ENCODE data around the gene ARHGEF38. TPM values are rescaled to one million over a fixed set of nuclear protein-coding genes. Genes with fewer than 3 reads are reported as not detected.
"Not testable (repeated sequence)": the region's sequence is repeated elsewhere in the genome, so short reads cannot be mapped to it uniquely, and the experiment has no call there.

ARHGEF38 gene
- total and polyA plus RNA-seq, 8 donors, result 0.61 to 23.2 (median 2.5) TPM

- intact Hi-C loops (cut with DNase I; ENCODE audit: low total_unique reads), result no loop called here
- TF ChIP-seq POLR2AphosphoS5 (IDR thresholded peaks at IDR 0.05) (no peak), POLR2A (IDR thresholded peaks at IDR 0.05) (no peak), CTCF (IDR thresholded peaks at IDR 0.05) (no peak), EP300 (IDR thresholded peaks at IDR 0.05) (no peak)
- peaks cover 0 to 11% (median 7%) of the 10 kb centered on the region in 4 donors for H3K4me1 ChIP-seq
- H3K4me3 ChIP-seq, result no peak overlapping the region
- H3K27me3 ChIP-seq, result no peaks in the 10 kb centered on the region
- no peaks in the 10 kb centered on the region for H3K36me3 ChIP-seq
- H3K9me3 ChIP-seq, result no peaks in the 10 kb centered on the region
- DNase-seq, result no peak
- WGBS, 5 donors, result 48 to 63% (median 50%) methylated on average over 1 of the region's 1 CpG
- no peak overlapping the region for H3K27ac ChIP-seq
Measured at GRCh38 chr4:105603158-105603557, 50.7 kb downstream of the ARHGEF38 start.

GRCh38 chr4:105605493-105605892 is 53.1 kb downstream of the ARHGEF38 start:
- no peaks in the 10 kb centered on the region for H3K36me3 ChIP-seq
- no peak for TF ChIP-seq POLR2AphosphoS5 (IDR thresholded peaks at IDR 0.05)
- TF ChIP-seq EP300 (IDR thresholded peaks at IDR 0.05), result no peak
- TF ChIP-seq POLR2A (IDR thresholded peaks at IDR 0.05), result no peak
- TF ChIP-seq CTCF (IDR thresholded peaks at IDR 0.05), result no peak
- H3K4me1 ChIP-seq, result peaks cover 0 to 14% (median 0%) of the 10 kb centered on the region in 4 donors
- intact Hi-C loops (cut with DNase I; ENCODE audit: low total_unique reads), result no loop called here
- H3K4me3 ChIP-seq, result no peak overlapping the region
- 0 to 12% (median 10%) methylated on average over 1 of the region's 1 CpG for WGBS, 5 donors
- no peaks in the 10 kb centered on the region for H3K9me3 ChIP-seq
- no peaks in the 10 kb centered on the region for H3K27me3 ChIP-seq
- no peak for DNase-seq
- H3K27ac ChIP-seq, result no peak overlapping the region

GRCh38 chr4:105607876-105608275 is 55.5 kb downstream of the ARHGEF38 start:
- H3K9me3 ChIP-seq, result no peaks in the 10 kb centered on the region
- H3K36me3 ChIP-seq, result no peaks in the 10 kb centered on the region
- peaks cover 0 to 18% (median under 1%) of the 10 kb centered on the region in 4 donors for H3K4me1 ChIP-seq
- WGBS, 5 donors, result 79 to 95% (median 87%) methylated on average over 2 of the region's 2 CpGs
- intact Hi-C loops (cut with DNase I; ENCODE audit: low total_unique reads), result no loop called here
- no peak for DNase-seq
- H3K27me3 ChIP-seq, result no peaks in the 10 kb centered on the region
- no peak for TF ChIP-seq EP300 (IDR thresholded peaks at IDR 0.05)
- TF ChIP-seq POLR2AphosphoS5 (IDR thresholded peaks at IDR 0.05), result no peak
- no peak for TF ChIP-seq POLR2A (IDR thresholded peaks at IDR 0.05)
- no peak for TF ChIP-seq CTCF (IDR thresholded peaks at IDR 0.05)
- no peak overlapping the region for H3K27ac ChIP-seq
- no peak overlapping the region for H3K4me3 ChIP-seq

GRCh38 chr4:105609819-105610218 is 57.4 kb downstream of the ARHGEF38 start:
- intact Hi-C loops (cut with DNase I; ENCODE audit: low total_unique reads); H3K4me3 ChIP-seq; H3K27ac ChIP-seq; DNase-seq; H3K9me3 ChIP-seq; H3K36me3 ChIP-seq; H3K27me3 ChIP-seq: not testable (repeated sequence)
- WGBS, 5 donors, result 87 to 97% (median 96%) methylated on average over 5 of the region's 5 CpGs
- peaks cover 0 to 25% (median 5%) of the 10 kb centered on the region in 4 donors for H3K4me1 ChIP-seq

GRCh38 chr4:105613306-105613705 is 60.9 kb downstream of the ARHGEF38 start:
- no peaks in the 10 kb centered on the region for H3K36me3 ChIP-seq
- WGBS, 5 donors, result 17 to 42% (median 23%) methylated on average over 4 of the region's 4 CpGs
- no peaks in the 10 kb centered on the region for H3K27me3 ChIP-seq
- H3K4me1 ChIP-seq, result peaks cover 0 to 16% (median 5%) of the 10 kb centered on the region in 4 donors
- TF ChIP-seq POLR2AphosphoS5 (IDR thresholded peaks at IDR 0.05) (no peak), CTCF (IDR thresholded peaks at IDR 0.05) (no peak), POLR2A (IDR thresholded peaks at IDR 0.05) (no peak), EP300 (IDR thresholded peaks at IDR 0.05) (no peak)
- no peak overlapping the region for H3K27ac ChIP-seq
- intact Hi-C loops (cut with DNase I; ENCODE audit: low total_unique reads), result no loop called here
- DNase-seq, result peak; percentile 40 to 56
- no peak overlapping the region for H3K4me3 ChIP-seq
- no peaks in the 10 kb centered on the region for H3K9me3 ChIP-seq
